ENCODE results near the gene GLP1R.

The GLP1R gene

DNA sequence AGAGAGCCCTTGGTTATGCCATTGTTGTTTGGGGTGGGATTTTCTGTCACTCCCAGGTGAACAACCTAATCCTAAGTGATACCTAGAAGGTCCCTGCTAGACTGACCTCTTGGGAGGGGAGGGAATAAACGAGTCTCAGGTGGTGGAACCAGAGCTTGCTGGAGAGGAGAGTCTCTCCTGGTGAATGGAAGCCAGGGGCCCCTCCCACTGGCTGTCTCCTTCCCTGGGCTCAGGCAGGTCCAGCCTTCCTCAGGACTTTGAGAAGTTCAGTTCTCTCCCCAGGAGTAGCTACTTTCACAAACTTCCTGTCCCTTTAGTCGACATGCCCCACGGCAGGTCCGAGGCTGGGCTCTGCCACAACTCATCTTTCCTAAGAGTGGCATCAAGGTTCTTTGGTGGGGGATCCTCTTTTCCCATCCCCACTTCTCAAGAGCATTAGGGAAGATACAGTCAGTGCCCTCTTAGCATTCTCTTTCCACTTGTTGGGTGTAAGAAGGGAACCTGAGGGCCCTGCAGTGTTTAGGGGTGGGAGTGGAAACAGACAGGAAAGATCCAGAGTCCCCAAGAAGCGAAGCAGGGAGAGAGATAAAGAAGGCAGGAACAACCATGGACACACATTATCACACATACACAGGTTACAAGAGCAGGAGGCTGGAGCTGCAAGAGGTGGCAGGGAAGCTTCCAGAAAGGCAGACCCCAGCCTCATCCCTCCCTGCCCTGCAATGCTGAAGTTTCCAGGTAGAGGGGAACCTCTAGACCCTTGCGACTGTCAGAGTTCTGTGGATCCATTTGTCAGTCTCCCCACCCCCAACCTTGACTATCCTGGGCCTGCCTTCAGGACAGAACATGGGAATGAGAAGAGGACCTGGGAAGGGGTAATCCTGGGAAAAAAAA lies 900 bp upstream of the GLP1R start:
- no peak for DNase-seq

DNA sequence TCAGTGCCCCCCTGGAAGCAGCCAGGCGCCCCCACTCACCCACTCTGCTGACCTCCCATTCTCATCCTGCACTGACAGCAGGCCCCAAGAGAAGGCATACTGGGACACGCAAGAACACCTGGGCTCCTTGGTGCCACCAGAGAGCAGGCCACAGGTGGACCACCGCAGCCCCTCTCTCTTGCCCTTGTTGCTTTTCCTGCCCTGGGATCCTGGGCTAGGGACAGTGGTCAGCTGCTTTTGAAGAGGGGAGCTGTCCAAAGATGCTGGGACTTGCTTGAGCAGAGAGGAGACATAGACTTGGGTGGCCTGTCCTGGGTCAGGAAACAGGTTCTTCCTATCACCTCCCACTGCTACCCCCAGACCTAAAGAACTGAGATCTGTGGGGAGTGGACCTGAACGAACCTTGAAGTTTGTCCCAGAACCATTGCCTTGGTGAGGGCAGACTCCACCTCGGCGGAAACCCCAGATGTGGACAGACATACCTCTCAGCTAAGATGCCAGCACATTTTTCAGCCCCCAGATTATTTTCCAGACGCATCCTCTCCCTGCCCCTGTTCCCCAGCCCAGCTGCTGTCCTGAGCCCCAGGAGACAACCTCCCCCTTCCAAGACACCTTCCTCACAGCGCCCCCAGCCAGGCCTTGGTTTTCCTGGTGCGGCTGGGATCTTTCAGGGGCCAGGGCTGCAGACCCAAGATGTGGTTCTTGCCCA lies 1.1 kb downstream of the GLP1R start:
- DNase-seq, result no peak

DNA sequence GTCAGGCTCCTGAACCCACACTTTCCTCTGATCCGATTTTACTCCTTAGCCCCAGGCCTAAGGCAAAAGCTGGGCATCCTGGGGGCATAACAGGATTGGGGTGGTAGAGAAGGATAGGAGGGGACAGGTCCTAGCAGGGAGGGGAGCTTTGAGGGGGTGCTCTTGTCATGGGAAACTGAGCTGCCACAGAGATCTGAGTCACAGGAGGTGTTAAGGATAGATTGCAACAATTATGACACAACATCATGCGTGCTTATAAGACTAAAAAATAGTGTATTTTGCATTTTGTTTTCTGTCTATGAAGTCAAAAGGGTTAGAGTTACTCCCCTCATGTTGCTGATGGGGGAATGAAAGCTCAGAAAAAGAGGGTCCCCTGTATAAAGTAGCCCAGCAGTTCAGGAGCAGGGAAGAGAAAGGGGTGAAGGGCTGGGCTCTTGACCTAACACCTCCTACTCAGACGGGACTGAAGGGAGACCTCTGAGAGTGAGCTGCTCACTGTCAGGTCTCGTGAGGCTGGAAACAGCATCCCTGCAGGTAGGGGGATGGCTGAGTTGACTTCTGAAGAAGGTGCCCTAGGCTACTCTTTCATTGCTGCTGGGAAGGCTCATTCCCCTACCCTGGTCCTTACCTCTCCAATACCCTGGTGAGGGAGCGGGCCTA lies 2.0 kb downstream of the GLP1R start:
- no peak for DNase-seq

DNA sequence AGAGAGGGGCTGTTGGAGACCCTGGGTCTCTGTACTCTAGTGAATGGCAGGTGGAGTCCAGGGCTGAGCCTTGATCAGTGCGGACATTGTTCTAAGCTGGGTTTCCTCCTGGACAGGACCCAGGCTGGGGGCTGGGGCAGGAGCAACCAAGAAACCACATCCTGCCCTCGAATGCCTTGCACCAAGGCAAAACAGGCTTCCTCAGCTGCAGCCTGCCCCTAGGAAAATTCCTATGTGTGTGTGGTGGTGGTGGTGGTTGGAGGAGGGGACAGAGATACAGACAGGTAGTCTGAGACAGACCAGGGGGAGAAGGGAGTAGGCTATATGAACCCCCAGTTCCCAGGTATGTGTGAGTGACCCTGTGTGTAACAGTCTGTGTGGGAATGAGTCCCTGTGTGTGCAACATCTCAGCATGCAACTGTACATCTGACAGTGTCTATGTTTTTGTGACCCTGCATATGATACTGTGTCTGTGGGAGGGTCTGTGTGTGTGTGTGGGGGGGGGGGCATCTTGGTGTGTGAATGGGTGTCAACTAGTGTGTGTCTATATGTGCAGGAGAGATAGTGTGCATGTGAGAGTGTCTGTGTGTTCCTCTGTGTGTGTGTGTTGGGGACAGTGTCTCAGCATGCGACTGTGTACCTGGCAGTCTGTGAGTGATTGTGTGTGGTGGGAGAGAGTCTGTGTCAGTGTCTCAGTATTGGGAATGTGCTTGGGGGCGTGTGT lies 3.0 kb downstream of the GLP1R start:
- DNase-seq, result no peak

DNA sequence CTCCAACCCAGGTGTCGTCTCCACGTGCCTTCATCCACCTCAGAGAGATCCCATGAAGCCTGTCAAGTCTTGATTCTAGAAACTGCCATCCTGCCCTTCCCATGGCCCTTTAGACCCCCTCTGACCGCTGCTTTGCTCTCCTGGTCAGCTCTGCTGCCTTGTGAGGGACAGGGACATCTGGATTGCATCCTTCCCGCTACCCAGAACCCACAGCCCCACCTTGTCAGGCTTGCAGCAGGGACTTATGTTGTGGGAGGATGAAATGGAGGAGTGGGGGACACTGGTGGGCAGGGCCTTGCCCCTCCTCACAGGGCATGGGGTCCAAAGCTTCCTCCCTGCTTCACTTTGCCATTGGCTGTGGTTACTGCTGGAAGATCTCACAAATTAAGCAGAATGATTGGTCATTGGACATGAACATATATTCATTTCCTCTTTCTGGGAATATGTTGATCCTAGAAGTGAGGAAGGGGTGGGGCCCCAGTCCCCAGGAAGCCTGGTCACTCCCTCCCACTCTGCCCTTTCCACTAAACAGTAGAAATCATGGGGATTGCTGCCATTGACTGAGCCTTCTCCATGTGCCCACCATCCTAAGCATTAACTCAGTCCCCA lies 4.5 kb downstream of the GLP1R start:
- DNase-seq, result no peak

DNA sequence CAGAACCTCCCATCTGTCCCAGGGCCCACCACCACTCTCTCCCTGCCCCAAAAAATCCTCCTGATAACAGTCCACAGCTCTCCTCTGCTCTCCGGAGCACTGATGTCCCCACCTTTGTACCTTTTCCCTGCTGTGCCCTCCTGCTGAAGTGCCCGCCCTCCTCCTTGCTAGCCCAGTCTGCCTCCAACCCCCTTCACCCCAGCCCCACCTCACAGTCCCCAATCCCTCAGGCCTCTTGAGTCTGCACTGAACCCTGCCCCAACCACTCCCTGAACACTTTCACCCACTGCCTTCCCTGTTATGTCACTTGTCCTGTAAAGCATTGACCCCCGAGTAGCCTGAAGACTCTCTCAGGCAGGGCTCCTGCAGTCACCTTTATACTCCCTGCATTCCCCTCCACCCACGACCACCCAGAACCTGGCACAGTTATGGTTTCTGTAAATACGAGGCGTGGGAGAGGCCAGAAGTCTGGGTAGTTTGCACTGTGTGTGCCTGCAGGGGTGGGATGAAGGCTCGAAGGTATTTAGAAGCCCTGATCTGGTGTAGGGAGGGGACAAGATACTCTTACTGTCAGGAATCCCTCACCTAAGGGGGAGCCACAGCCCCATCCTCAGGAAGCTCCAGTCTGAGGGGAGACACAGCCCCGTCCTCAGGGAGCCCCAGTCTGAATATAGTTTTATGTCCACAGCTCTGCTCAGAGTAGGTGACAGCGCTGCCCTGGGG lies 5.4 kb downstream of the GLP1R start:
- no peak for DNase-seq

DNA sequence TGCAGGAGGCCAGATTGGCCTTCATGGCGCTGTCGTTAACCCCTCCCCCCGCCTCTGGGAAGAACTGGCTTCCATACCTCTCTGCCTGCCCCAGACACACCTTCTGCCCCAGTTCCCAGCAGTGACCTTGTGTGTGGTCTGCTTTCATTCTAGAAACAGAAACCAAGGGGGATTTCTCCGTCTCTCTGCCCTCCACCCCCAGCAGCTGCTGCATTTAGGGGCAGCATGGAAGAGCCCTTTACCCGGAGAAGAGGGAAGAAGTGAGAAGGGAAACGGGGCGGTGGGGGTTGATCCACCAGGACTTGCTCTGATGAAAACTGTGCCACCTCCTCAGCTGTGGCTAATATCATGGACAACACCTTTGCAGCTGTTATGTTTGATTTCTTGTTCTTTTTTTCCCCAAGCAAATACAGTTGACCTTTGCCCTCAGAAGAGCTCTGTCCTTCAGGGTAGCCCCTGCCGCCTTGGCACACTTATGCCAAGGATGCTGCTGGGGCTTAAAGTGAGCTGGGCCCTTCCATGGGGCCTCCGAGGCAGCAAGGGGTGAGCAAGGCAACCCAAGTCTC lies 6.1 kb downstream of the GLP1R start:
- no peak for DNase-seq

DNA sequence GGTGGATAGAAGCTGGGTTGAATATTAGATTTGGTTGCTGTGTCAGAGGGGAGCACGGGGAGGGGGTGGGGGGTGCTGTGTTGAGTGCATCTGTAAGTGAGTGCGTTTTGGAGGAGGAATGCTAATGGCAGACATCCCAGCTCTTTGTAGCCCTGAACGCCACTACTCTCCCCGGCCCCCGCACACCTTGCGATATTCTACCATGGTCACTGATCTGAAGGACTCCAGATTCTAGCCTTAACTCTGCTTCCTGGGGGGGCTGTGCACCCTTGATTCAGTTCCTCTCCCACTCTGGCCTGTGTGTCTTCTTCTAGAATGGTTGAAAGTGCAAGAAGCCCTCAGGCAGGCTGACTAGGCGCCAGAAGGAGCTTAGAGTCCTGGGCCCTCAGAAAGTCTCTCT lies 7.1 kb downstream of the GLP1R start:
- DNase-seq, result no peak

DNA sequence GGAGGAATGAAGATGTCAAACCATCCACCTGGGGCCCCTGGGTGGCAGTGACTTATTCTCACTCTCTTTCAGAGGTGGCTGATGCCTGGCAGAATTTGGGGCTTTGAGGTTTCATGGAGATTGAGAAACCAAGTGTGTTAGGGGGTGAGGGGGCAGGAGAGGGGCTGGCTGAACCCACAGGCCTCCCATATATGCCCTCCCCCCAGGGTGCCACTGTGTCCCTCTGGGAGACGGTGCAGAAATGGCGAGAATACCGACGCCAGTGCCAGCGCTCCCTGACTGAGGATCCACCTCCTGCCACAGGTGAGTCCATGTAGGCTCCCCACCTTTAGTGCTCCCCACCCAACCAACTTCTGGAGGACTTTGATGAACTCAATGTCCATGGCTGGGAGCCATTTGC lies 7.6 kb downstream of the GLP1R start:
- no peak for DNase-seq

DNA sequence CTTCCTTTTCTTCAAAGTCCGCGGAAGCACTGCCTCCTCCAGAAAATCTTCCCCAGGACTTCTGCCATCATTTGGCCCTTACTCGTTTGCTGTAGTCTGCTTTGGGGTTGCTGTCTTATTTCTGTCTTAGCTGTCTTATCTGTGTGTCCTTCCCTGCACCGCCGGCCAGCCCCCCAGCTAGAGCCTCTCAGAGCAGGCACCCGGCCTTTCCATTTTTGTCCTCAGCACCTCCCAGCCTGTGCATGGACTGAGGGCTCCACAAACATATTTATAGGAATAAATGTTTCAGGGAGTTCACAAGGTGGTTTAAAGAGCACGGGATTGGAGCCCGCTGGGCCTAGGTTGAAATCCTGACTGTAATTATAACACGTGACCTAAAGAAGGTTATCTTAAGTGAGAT lies 8.1 kb downstream of the GLP1R start:
- no peak for DNase-seq

DNA sequence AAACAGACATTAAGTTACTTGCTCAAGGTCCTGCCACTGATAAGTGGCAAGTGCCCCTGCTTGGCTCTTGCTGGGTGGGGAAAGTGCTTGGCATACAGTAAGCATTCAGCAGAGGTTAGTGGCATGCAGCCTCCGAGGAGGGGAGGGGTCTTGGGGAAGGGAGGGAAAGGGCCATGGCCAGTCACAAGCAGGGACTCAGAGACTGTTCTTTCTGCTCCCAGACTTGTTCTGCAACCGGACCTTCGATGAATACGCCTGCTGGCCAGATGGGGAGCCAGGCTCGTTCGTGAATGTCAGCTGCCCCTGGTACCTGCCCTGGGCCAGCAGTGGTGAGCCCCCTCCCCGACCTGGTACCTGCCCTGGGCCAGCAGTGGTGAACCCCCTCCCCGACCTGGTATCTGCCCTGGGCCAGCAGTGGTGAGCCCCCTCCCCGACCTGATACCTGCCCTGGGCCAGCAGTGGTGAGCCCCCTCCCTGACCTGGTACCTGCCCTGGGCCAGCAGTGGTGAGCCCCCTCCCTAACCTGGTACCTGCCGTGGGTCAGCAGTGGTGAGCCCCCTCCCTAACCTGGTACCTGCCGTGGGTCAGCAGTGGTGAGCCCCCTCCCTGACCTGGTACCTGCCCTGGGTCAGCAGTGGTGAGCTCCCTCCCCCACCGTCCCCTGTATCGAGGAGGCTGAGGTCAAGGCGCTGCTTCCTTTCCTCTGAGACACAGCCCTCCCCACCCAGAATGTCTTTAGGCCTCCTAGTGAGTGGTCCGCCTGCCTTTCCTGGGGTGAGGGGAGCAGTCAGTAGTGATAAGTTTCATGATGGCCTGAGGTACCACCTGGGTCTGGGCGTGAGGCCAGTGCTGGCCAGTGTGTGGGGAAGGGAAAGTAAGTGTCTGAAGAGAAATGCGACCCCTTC lies 8.9 kb downstream of the GLP1R start:
- DNase-seq, result no peak

DNA sequence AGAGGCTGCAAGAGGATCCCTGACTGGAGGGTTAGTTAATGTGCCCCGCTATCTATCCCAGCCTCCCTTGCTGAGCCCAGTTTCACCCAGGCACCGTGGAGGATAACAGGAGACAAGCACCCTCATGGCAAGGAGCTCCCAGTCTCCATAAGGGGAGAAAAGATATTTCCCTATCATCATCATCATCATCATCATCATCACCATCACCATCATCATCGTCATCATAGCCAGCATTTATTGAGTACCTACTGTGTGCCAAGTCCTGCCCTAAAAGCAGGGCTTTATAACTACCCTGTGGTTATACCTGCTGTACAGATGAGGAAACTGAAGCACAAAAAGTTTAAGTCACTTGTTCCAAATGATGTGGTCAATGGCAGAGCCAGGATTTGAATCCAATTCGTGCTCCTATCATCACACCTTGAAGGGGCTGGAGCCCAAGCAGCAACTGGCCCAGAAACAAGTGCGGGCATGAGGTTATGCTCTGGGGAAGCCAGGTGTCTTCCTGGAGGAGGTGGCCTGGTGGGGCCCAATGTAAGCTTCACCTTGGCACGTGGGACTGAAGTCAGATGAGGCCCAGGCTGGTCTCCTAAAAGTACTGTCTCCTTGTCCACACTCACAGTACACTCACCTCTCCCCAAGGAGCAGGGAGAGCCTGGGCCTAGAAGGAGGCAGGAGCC lies 10.0 kb downstream of the GLP1R start:
- DNase-seq, result no peak

DNA sequence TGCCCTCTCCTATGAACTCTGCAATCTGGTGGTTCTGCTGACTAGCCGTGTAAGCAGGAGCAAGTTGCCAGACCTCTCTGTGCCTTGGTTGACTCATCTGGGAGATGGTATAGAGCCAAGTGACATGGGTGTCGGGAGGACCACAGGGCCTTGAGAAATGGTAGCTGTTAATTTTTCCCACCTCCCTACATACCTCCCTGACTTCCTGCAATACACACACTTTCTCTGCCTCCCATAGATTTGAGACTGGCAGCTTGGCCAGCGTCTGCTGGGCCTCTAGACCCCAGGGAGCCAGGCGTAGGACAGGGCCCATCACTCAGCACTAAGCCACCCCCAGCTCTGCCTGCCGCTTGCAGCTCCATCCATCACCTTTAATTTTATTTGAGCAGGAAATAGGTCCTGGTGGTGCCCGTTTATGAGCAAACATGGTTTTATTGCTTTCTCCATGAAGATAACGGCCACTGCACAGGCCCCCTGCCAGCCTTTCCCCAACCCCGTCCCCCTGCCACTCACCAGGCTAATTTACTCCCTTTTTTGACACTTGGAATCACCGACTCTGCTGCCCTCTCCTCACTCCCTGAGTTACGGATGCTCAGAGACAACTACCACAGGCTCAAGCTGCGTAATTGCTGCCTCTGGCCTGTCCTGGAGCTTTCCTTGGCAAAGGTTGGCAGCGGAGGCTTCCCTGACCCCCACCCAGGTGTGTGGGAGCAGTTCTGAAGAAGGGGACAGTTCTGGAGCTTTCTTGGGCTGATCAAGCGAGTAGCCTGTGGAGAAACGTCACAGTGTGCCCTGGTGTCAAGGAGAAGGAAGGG lies 11.1 kb downstream of the GLP1R start:
- no peak for DNase-seq

DNA sequence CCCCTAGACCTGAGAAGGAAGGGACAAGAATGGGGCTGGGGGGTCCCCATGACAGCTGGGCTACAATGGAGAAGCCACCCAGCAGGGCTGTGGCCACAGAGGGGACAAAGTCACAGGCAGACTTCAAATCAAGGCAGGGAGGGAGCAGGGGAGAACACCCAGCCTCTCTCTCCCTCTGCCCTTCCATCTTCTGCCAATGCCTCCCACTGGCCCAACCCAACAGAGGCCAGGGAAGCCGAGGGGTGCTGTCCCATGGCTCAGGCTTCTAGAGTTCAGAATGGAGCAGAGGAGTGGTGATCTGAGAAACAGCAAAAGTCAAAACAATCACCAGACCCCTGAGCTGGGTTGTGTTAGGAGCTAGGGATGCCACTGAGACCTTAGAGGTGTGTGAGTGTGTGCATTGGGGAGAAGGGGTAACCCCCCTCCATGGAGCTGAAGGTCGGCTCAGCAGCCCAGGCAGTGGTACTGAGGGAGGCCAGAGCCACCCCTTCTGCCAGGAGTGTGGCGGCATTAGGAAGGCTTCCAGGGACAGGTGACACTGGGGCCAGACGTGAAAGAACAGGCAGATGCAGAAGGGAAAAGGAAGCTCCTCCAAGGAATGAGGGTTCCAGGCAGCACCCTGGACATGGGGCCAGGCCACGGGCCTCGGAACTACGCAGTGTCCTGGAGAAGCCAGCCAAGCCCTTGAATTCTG lies 12.0 kb downstream of the GLP1R start:
- DNase-seq, result no peak

DNA sequence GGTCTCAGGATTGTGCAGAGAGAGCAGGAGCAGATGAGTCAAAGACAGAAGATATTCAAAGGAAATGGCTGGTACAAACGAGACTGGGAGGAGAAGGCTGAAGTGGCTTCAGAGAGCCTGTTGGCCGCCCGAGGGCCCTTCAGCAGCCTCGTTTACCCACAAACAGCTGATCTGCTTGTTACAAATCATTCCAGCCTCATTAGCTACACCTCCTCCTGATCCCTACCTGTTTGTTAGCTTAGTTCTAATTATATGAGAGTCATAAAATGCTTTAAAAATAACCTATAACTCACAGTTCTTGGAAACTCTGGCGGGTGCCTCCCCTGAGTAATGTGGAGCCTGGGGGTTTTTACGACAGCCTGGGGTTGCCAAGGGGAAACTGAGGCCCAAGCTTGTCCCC lies 12.6 kb downstream of the GLP1R start:
- no peak for DNase-seq

DNA sequence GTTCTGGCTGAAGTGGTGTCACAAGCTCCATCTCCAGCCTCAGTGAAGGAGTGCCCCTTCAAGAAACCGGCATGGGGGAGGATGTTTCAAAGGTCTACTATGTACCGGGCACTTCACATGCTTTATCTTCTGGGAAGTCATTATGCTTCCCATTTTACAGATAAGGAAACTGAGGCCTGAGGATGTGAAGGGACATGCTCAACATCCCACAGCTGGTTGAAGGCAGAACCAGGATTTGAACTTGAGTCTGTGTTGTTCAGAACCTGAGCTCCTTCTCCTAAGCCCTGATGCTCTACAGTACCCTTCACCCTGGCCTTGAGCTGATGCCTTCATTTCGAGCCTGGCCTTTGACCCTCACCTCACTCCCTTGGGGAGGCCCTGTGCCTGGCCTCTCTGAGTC lies 13.0 kb downstream of the GLP1R start:
- DNase-seq, result no peak

DNA sequence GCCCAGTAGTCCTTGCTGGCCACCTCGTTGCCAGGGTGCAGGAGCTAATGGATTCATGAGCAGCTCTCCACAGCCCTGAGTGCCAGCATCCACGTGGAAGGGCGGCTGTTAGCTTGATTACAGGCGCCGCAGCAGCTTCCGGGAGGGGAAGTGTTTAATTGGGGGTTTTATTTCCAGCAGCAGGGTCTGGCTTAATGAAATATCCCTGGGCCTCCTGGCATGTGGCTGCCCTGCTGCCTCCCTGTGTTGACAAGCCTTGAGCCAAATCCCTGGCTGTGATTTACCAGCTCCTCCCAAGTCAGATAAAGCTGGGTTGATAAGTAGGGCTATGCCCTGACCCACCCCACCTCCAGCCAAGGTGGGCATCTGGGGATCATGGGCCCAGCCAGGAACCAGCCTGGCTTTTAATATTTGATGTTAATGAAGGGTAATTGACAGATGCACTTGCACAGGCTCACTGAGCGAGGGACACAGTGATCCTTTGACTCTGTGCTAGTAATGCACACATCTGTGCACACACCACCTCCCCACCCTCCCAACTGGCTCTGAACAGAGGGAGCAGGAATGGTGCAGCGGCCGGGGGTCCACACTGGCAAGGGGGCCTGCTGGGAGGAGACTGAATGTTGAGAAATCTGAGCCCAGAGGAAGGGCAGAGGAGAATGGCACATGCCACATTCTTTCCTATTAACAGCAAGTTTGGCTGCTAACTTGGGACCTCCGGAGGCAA lies 13.6 kb downstream of the GLP1R start:
- no peak for DNase-seq

DNA sequence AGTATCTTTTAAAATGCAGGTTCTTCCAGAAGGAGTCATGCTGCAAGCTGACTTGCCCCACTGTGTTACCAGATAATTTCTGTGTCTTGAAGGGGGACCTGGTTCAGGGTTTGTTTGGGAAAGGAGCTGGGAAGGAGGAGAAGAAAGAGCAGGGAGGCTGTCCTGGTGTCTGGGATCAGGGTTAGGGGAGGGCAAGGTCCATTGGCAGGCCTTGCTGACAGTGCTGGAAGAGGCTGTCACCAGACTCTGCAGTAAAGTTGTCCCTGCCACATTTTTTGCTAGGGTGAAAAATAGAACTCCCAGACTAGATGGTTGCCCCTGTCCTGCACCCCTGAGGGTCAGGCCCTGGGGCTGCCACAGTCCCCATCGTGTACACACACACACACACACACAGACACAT lies 14.9 kb downstream of the GLP1R start:
- no peak for DNase-seq
